Measurements from ENCODE around the gene C1GALT1.

The C1GALT1 gene

DNA sequence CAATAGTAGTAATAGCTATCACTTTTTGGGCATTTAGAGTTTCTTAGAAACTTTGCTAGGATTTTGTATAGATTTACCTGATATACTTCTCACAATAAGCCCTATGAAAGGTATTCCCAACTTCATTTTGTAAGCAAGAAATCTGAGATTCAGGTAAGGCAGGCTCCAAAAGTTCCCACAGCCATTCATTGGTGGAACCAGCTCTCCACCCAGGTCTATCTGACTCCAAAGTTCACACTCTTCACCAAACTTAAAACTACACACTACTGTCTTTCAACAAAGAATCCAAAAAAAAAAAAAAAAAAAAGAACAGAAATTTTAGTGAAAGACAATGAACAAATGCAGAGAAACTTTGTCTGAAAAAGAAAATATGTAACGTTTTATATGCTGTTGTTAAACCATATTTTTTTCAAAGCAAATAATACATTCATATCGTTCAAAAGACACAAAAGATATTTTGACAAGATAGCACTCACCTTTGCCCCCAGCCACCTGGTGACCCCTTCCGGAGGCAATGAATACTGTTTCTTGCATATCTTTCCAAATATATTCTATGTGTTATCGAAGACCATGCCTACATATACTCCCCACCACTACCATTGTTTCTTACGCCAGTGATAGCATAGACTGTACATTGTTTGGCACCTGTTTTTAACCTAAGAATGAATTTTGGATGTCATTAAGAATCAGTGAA, 108.2 kb downstream of the C1GALT1 start:
- DNase-seq, result no peak

- DNase-seq, result no peak
These were observed 109.7 kb downstream of the C1GALT1 start for GRCh38 chr7:7292085-7292484.

DNA sequence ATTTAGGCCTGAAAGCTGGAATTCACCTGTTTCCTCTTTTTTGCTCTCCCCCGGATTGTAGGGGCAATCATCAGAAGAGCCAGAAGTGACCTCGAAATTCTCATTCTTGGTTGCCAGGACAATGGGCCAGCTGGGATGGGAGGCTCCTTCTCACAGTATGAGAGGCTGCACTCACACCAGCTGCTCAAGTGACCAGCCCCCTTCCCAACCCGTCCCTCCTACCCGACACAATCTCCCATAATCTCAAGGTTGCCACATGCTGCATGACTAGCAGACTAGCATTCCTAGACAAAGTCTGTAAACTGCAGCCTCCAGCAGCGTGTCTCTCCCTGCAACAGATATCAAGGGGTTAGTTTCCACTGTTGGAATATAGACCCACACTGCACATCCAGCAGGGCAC, 110.3 kb downstream of the C1GALT1 start:
- DNase-seq, result no peak

DNA sequence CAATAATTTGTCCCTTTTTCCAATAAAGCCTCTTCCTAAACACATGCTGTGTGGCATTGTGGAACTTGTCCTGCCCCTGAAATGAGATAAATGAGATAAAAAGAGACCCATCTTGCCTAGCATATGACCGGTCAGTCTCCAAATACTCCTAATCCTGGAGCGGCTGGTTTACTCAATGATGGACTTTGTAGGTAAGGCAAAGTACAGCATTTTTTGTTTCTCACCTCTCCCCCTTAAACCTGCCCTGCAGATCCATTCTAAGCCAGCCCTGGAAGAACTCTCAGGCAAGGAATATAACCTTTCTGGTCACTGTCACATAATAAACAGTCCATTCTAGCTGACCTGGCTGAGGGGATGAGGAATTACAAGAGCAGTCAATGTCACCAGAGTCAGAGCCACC, 110.7 kb downstream of the C1GALT1 start:
- no peak for DNase-seq

DNA sequence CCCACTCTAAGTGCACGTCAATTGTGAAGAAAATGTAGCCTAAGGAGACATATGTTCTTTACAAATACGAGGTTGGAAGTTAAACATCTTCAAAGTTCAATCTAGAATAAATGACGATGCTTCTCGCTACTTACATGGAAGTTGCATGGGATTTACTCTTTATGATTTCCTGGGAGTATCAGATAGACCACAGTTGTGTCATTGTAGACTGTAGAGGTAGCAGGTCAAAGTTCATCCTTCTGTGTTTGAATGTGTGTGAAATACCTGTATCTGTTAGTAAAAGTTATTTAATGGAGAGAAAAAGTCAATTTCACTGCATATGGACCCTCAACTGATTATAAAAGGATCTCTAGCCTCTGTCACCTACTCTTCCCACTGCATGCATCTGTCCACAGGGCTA, 112.6 kb downstream of the C1GALT1 start:
- DNase-seq, result no peak
